Skin epidermis (tissue), 12 donors: ENCODE data around the gene ITPRIP.

Source experiments
- H3K27ac ChIP-seq, 21 experiments: fragments of 200-600 bp; sonication (generic) in 11 of 21; one replicate each; pipeline ENCODE4 v1.5.0; 2020; ENCODE audit warnings: mild to moderate bottlenecking in 3 of 21, inconsistent platforms in 2 of 21, moderate library complexity in 2 of 21
- H3K4me3 ChIP-seq, 7 experiments: fragments of 200-600 bp; sonication (generic) in 2 of 7; one replicate each; pipeline ENCODE4 v1.5.0; 2020; ENCODE audit warnings: inconsistent platforms in 2 of 7, mild to moderate bottlenecking in 2 of 7, moderate library complexity in 1 of 7

ITPRIP gene

GRCh38 chr10:104344219-104344618 is 6.0 kb upstream of the ITPRIP start:
- no peak overlapping the region for H3K4me3 ChIP-seq
- no peak overlapping the region for H3K27ac ChIP-seq

- no peak overlapping the region for H3K27ac ChIP-seq
- no peak overlapping the region for H3K4me3 ChIP-seq
Observed at GRCh38 chr10:104342941-104343411, 4.7 kb upstream of the ITPRIP start.

- Histone ChIP-seq H3K27ac (peak overlapping the region in 7 of 21 experiments; percentile 23 to 98 (median 94)), H3K4me3 (no peak overlapping the region)
Observed at GRCh38 chr10:104340641-104341040, 2.4 kb upstream of the ITPRIP start.

- Histone ChIP-seq H3K27ac (peak overlapping the region in 11 of 21 experiments; percentile 91 to 99 (median 97)), H3K4me3 (peak overlapping the region in 1 of 7 experiments; percentile 62)
Observed at GRCh38 chr10:104340111-104340526, 1.9 kb upstream of the ITPRIP start.

- H3K4me3 ChIP-seq: peak overlapping the region; percentile 62 to 97 (median 81)
- H3K27ac ChIP-seq: peak overlapping the region in 19 of 21 experiments; percentile 38 to 99 (median 95)
Observed at GRCh38 chr10:104339469-104340110, 1.3 kb upstream of the ITPRIP start.

GRCh38 chr10:104337521-104337984 is 712 bp downstream of the ITPRIP start:
- Histone ChIP-seq H3K27ac (peak overlapping the region; percentile 81 to 99 (median 95)), H3K4me3 (peak overlapping the region; percentile 62 to 97 (median 81))

- peak overlapping the region; percentile 81 to 99 (median 95) for H3K27ac ChIP-seq
- H3K4me3 ChIP-seq: peak overlapping the region; percentile 62 to 97 (median 81)
Observed at GRCh38 chr10:104336821-104337467, 1.3 kb downstream of the ITPRIP start.

GRCh38 chr10:104334965-104335650 is 3.2 kb downstream of the ITPRIP start:
- Histone ChIP-seq H3K4me3 (peak overlapping the region in 1 of 7 experiments; percentile 87), H3K27ac (peak overlapping the region; percentile 0 to 99 (median 95))

GRCh38 chr10:104334561-104334960 is 3.7 kb downstream of the ITPRIP start:
- peak overlapping the region in 15 of 21 experiments; percentile 0 to 99 (median 97) for H3K27ac ChIP-seq
- H3K4me3 ChIP-seq: no peak overlapping the region

- Histone ChIP-seq H3K27ac (peak overlapping the region in 13 of 21 experiments; percentile 13 to 99 (median 94)), H3K4me3 (no peak overlapping the region)
Observed at GRCh38 chr10:104333728-104334373, 4.4 kb downstream of the ITPRIP start.

GRCh38 chr10:104333032-104333727 is 5.1 kb downstream of the ITPRIP start:
- H3K27ac ChIP-seq: peak overlapping the region in 10 of 21 experiments; percentile 13 to 99 (median 44)
- no peak overlapping the region for H3K4me3 ChIP-seq

- Histone ChIP-seq H3K27ac (peak overlapping the region in 14 of 21 experiments; percentile 86 to 98 (median 92)), H3K4me3 (no peak overlapping the region)
Observed at GRCh38 chr10:104332243-104333031, 5.8 kb downstream of the ITPRIP start.

GRCh38 chr10:104331208-104331838 is 6.9 kb downstream of the ITPRIP start:
- H3K27ac ChIP-seq: peak overlapping the region in 20 of 21 experiments; percentile 84 to 98 (median 92)
- no peak overlapping the region for H3K4me3 ChIP-seq

- no peak overlapping the region for H3K4me3 ChIP-seq
- peak overlapping the region in 20 of 21 experiments; percentile 84 to 98 (median 92) for H3K27ac ChIP-seq
Observed at GRCh38 chr10:104330168-104331110, 7.8 kb downstream of the ITPRIP start.

- H3K4me3 ChIP-seq: no peak overlapping the region
- peak overlapping the region in 20 of 21 experiments; percentile 84 to 98 (median 92) for H3K27ac ChIP-seq
Observed at GRCh38 chr10:104329735-104330134, 8.5 kb downstream of the ITPRIP start.

GRCh38 chr10:104328896-104329710 is 9.2 kb downstream of the ITPRIP start:
- Histone ChIP-seq H3K27ac (peak overlapping the region; percentile 56 to 98 (median 92)), H3K4me3 (peak overlapping the region in 5 of 7 experiments; percentile 4 to 25 (median 9))
